DND-41 (cell line): ENCODE data around the gene AUP1.
A peak's percentile ranks its signal among the peaks of the same experiment; 100 is the strongest.

Experiments
- EZH2 ChIP-seq: IDR thresholded peaks from 3 replicates; pipeline ENCODE4 v1.6.1; 2012; ENCODE audit warnings: borderline replicate concordance, low read depth, mild to moderate bottlenecking, moderate library complexity, low read length, inconsistent platforms; ENCODE audit not compliant: severe bottlenecking
- TF ChIP-seq, protein P1 (sequence below): IDR thresholded peaks from 2 replicates; pipeline ENCODE4 v1.5.1; 2012; ENCODE audit warnings: borderline replicate concordance, low read length, moderate library complexity, mild to moderate bottlenecking; ENCODE audit not compliant: poor library complexity, severe bottlenecking; ENCODE audit errors: extremely low read depth

DNA sequence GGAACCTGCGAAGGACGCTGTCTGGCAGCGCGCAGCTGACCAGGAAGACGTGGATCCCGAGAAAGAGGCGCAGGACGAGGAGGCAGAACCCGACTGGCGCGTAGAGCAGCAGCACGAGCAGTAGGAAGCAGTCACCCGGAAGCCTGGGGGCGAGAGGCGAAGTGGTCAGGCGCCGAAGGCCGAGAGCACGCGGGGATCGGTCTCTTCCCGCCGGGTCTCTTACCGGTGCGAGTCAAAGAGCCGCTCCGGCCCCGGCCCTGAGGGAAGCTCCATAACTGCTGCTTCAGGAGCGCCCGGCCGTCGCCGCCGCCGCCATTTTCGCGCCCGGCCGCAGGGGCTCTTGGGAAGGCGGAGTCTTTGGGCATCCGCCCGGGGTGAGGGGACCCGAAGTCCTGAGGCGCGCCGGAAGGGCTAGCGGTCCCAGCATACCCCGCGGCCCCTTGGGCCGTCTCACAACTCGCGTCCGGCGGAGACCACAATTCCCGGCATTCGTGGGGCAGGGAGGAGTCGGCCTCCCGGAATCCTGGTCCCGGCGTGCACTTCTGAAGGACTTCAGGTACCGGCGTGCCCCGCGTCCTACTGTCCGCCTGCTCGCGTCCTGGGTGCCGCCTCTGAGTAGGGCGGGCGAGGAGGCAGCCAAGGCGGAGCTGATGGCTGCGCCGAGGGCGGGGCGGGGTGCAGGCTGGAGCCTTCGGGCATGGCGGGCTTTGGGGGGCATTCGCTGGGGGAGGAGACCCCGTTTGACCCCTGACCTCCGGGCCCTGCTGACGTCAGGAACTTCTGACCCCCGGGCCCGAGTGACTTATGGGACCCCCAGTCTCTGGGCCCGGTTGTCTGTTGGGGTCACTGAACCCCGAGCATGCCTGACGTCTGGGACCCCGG is at the start of gene AUP1, which contains the start of gene HTRA2:
- TF ChIP-seq, protein P1, sequence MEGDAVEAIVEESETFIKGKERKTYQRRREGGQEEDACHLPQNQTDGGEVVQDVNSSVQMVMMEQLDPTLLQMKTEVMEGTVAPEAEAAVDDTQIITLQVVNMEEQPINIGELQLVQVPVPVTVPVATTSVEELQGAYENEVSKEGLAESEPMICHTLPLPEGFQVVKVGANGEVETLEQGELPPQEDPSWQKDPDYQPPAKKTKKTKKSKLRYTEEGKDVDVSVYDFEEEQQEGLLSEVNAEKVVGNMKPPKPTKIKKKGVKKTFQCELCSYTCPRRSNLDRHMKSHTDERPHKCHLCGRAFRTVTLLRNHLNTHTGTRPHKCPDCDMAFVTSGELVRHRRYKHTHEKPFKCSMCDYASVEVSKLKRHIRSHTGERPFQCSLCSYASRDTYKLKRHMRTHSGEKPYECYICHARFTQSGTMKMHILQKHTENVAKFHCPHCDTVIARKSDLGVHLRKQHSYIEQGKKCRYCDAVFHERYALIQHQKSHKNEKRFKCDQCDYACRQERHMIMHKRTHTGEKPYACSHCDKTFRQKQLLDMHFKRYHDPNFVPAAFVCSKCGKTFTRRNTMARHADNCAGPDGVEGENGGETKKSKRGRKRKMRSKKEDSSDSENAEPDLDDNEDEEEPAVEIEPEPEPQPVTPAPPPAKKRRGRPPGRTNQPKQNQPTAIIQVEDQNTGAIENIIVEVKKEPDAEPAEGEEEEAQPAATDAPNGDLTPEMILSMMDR, result peak; percentile 1
- no peak for TF ChIP-seq EZH2
